ENCODE data around the gene TTC31.

DNA sequence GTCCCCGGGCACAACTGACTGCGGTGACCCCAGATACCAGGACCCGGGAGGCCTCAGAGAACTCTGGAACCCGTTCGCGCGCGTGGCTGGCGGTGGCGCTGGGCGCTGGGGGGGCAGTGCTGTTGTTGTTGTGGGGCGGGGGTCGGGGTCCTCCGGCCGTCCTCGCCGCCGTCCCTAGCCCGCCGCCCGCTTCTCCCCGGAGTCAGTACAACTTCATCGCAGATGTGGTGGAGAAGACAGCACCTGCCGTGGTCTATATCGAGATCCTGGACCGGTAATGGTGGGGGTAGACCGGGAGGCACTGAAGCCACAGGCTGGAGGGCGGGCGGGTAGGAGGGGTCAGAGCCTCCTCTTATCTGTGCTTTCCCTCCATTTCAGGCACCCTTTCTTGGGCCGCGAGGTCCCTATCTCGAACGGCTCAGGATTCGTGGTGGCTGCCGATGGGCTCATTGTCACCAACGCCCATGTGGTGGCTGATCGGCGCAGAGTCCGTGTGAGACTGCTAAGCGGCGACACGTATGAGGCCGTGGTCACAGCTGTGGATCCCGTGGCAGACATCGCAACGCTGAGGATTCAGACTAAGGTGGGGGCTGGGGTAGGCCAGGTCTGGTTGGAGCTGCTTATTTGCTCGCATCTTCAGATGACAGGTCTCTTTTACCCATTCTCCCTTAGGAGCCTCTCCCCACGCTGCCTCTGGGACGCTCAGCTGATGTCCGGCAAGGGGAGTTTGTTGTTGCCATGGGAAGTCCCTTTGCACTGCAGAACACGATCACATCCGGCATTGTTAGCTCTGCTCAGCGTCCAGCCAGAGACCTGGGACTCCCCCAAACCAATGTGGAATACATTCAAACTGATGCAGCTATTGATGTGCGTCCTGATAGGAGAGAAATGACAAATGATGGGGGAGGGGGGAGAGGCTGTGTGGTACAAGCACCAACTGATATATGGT, 47.6 kb downstream of the TTC31 start:
- no peak for TF ChIP-seq EZH2 (IDR thresholded peaks at IDR 0.05; ENCODE audit: borderline replicate concordance, low read depth, low read length, severe bottlenecking)
- TF ChIP-seq, protein P1, sequence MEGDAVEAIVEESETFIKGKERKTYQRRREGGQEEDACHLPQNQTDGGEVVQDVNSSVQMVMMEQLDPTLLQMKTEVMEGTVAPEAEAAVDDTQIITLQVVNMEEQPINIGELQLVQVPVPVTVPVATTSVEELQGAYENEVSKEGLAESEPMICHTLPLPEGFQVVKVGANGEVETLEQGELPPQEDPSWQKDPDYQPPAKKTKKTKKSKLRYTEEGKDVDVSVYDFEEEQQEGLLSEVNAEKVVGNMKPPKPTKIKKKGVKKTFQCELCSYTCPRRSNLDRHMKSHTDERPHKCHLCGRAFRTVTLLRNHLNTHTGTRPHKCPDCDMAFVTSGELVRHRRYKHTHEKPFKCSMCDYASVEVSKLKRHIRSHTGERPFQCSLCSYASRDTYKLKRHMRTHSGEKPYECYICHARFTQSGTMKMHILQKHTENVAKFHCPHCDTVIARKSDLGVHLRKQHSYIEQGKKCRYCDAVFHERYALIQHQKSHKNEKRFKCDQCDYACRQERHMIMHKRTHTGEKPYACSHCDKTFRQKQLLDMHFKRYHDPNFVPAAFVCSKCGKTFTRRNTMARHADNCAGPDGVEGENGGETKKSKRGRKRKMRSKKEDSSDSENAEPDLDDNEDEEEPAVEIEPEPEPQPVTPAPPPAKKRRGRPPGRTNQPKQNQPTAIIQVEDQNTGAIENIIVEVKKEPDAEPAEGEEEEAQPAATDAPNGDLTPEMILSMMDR (IDR thresholded peaks at IDR 0.05; ENCODE audit: borderline replicate concordance, extremely low read depth, low read length, poor library complexity, severe bottlenecking): no peak
